ENCODE results near the gene RBBP4. TPM values are rescaled to one million over a fixed set of nuclear protein-coding genes. Genes with fewer than 3 reads are reported as not detected.
A peak's percentile ranks its signal among the peaks of the same experiment; 100 is the strongest.

The RBBP4 gene
- total and polyA plus RNA-seq, 2 of the 13 experiments (the other 11 are each of a cell fraction or from before 2014, with no cell fraction given): 64.4 to 166 TPM

DNA sequence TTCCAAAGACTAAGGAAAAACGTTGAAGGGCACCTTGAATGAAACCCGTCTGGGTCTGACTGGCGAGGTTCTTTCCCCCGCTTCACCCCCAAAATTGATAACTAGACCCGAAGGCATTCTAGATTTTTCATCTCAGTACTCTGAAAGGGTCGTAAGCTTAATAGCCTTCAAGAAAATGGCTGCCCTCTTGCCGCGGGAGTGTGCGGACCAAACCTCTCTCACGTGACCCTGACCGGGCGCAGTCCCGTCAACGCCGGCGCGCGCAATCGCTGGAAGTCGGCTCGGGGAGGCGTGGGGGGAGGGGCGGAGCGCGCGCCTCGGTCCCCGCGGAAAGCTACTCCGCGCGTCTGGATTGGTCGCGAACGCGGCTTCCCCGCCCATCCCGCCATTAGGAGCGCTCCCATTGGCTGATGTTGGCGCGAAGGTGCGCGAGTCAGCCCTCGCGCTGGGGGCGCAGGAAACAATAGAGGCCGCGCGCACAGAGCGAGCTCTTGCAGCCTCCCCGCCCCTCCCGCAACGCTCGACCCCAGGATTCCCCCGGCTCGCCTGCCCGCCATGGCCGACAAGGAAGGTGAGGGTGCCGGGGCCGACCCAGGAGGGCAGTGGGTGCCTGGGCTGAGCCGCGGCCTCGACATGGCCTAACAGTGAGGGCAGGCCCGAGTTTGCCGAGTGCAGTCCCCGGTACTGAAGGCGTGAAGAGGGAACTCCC, at the start of gene RBBP4 (continued):
- peak; percentile 89 for TF ChIP-seq RFXAP (CRISPR knock-in tag; IDR thresholded peaks at IDR 0.05; ENCODE audit: borderline replicate concordance)
- TF ChIP-seq TBL1XR1 (IDR thresholded peaks at IDR 0.05; ENCODE audit: borderline replicate concordance, low read length, partially characterized antibody): no peak
- TF ChIP-seq SATB2 (CRISPR knock-in tag; IDR thresholded peaks at IDR 0.05): no peak; the same call in 1 of the 2 replicates
- peak; percentile 88 for TF ChIP-seq ZNF607 (CRISPR knock-in tag; IDR thresholded peaks at IDR 0.05; ENCODE audit: borderline replicate concordance)
- no peak for TF ChIP-seq ZNF713 (CRISPR knock-in tag; IDR thresholded peaks at IDR 0.05)
- TF ChIP-seq CC2D1A (CRISPR knock-in tag; IDR thresholded peaks at IDR 0.05): no peak
- TF ChIP-seq, protein P1, sequence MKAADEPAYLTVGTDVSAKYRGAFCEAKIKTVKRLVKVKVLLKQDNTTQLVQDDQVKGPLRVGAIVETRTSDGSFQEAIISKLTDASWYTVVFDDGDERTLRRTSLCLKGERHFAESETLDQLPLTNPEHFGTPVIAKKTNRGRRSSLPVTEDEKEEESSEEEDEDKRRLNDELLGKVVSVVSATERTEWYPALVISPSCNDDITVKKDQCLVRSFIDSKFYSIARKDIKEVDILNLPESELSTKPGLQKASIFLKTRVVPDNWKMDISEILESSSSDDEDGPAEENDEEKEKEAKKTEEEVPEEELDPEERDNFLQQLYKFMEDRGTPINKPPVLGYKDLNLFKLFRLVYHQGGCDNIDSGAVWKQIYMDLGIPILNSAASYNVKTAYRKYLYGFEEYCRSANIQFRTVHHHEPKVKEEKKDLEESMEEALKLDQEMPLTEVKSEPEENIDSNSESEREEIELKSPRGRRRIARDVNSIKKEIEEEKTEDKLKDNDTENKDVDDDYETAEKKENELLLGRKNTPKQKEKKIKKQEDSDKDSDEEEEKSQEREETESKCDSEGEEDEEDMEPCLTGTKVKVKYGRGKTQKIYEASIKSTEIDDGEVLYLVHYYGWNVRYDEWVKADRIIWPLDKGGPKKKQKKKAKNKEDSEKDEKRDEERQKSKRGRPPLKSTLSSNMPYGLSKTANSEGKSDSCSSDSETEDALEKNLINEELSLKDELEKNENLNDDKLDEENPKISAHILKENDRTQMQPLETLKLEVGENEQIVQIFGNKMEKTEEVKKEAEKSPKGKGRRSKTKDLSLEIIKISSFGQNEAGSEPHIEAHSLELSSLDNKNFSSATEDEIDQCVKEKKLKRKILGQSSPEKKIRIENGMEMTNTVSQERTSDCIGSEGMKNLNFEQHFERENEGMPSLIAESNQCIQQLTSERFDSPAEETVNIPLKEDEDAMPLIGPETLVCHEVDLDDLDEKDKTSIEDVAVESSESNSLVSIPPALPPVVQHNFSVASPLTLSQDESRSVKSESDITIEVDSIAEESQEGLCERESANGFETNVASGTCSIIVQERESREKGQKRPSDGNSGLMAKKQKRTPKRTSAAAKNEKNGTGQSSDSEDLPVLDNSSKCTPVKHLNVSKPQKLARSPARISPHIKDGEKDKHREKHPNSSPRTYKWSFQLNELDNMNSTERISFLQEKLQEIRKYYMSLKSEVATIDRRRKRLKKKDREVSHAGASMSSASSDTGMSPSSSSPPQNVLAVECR (CRISPR knock-in tag; IDR thresholded peaks at IDR 0.05; ENCODE audit: borderline replicate concordance): peak; percentile 80
- TF ChIP-seq ZNF30 (CRISPR knock-in tag; IDR thresholded peaks at IDR 0.05): peak; percentile 59; the same call in 1 of the 2 replicates
- peak; percentile 93; the same call in 1 of the 2 replicates for TF ChIP-seq REL (CRISPR knock-in tag; conservative IDR thresholded peaks at IDR 0.05)
- TF ChIP-seq KDM5B (CRISPR knock-in tag; IDR thresholded peaks at IDR 0.05; ENCODE audit: borderline replicate concordance): peak; percentile 97
- no peak for TF ChIP-seq ZNF121 (CRISPR knock-in tag; IDR thresholded peaks at IDR 0.05)
- peak; percentile 60; the same call in 1 of the 2 replicates for TF ChIP-seq ZNF44 (CRISPR knock-in tag; IDR thresholded peaks at IDR 0.05)
- TF ChIP-seq, protein P2, sequence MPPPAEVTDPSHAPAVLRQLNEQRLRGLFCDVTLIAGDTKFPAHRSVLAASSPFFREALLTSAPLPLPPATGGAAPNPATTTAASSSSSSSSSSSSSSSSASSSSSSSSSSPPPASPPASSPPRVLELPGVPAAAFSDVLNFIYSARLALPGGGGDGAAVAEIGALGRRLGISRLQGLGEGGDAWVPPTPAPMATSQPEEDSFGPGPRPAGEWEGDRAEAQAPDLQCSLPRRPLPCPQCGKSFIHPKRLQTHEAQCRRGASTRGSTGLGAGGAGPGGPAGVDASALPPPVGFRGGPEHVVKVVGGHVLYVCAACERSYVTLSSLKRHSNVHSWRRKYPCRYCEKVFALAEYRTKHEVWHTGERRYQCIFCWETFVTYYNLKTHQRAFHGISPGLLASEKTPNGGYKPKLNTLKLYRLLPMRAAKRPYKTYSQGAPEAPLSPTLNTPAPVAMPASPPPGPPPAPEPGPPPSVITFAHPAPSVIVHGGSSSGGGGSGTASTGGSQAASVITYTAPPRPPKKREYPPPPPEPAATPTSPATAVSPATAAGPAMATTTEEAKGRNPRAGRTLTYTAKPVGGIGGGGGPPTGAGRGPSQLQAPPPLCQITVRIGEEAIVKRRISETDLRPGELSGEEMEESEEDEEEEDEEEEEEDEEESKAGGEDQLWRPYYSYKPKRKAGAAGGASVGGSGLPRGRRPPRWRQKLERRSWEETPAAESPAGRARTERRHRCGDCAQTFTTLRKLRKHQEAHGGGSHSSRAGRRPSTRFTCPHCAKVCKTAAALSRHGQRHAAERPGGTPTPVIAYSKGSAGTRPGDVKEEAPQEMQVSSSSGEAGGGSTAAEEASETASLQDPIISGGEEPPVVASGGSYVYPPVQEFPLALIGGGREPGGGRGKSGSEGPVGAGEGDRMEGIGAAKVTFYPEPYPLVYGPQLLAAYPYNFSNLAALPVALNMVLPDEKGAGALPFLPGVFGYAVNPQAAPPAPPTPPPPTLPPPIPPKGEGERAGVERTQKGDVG (CRISPR knock-in tag; IDR thresholded peaks at IDR 0.05; ENCODE audit: borderline replicate concordance): peak; percentile 13; the same call in 1 of the 2 replicates
- peak; percentile 91 for TF ChIP-seq ZNF703 (CRISPR knock-in tag; IDR thresholded peaks at IDR 0.05; ENCODE audit: borderline replicate concordance)
- TF ChIP-seq DNMT3B (CRISPR knock-in tag; conservative IDR thresholded peaks at IDR 0.05): 0 out of 2 replicates have a peak, but pooled peaks have one; percentile 25
- TF ChIP-seq MAZ (IDR thresholded peaks at IDR 0.05; ENCODE audit: borderline replicate concordance, low read depth, low read length): peak; percentile 45; the same call in 1 of the 2 replicates
- TF ChIP-seq MAZ (CRISPR knock-in tag; IDR thresholded peaks at IDR 0.05; ENCODE audit: low read depth): peak; percentile 91
- TF ChIP-seq TGIF2 (CRISPR knock-in tag; IDR thresholded peaks at IDR 0.05): no peak
- peak; percentile 71 for TF ChIP-seq ZNF841 (CRISPR knock-in tag; IDR thresholded peaks at IDR 0.05; ENCODE audit: borderline replicate concordance)
- peak; percentile 95; the same call in 1 of the 2 replicates for TF ChIP-seq PAX8 (CRISPR knock-in tag; IDR thresholded peaks at IDR 0.05; ENCODE audit: borderline replicate concordance)
- TF ChIP-seq U2AF1 (optimal IDR thresholded peaks at IDR 0.05; ENCODE audit: low read depth, low read length): no peak
- no peak for TF ChIP-seq NCOA5 (CRISPR knock-in tag; IDR thresholded peaks at IDR 0.05)
